Gastroesophageal sphincter (tissue), 3 donors: ENCODE data around the gene LYRM9.

Experiments used
- CTCF ChIP-seq, 4 experiments: fragments of 200-600 bp in 2 of 4; fragments of 450-650 bp in 2 of 4; sonication (generic) in 1 of 4; IDR thresholded peaks; one replicate each; pipeline ENCODE4 v1.5.1; 2017 to 2019; ENCODE audit warnings: antibody characterized with exemption in 4 of 4, mild to moderate bottlenecking in 2 of 4, moderate library complexity in 2 of 4
- EP300 ChIP-seq: sonication (generic); formaldehyde crosslinking; IDR thresholded peaks from one replicate; pipeline ENCODE4 v1.6.1; 2017; ENCODE audit warnings: antibody characterized with exemption, mild to moderate bottlenecking
- POLR2A ChIP-seq, 2 donors: fragments of 450-650 bp; IDR thresholded peaks; one replicate each; pipeline ENCODE4 v1.6.1; 2017; ENCODE audit warnings: antibody characterized with exemption in 2 of 2, mild to moderate bottlenecking in 2 of 2, moderate library complexity in 1 of 2
- POLR2AphosphoS5 ChIP-seq: sonication (generic); formaldehyde crosslinking; IDR thresholded peaks from one replicate; pipeline ENCODE4 v1.6.1; 2017; ENCODE audit warnings: antibody characterized with exemption

- TF ChIP-seq CTCF (IDR thresholded peaks at IDR 0.05) = no peak
- no peak for TF ChIP-seq EP300
- TF ChIP-seq POLR2A (IDR thresholded peaks at IDR 0.05) = no peak
- TF ChIP-seq POLR2AphosphoS5 = no peak
Observed at GRCh38 chr17:27907976-27908558, 14.9 kb upstream of the LYRM9 start.
